Superior temporal gyrus (tissue), 1 donor: ENCODE results near the gene TMEM9.
A peak's percentile ranks its signal among the peaks of the same experiment; 100 is the strongest.
"Not testable (repeated sequence)": the region's sequence is repeated elsewhere in the genome, so short reads cannot be mapped to it uniquely, and the experiment has no call there.

Source experiments
- DNase-seq: peaks from one replicate; pipeline ENCODE4 v3.0.0-alpha.2; 2016; ENCODE audit errors: extremely low spot score

TMEM9 gene

GRCh38 chr1:201173736-201174135 lies 19.5 kb upstream of the TMEM9 start:
- no peak for DNase-seq

GRCh38 chr1:201172999-201173610 lies 18.8 kb upstream of the TMEM9 start:
- no peak for DNase-seq

- DNase-seq: no peak
Measured at GRCh38 chr1:201172326-201172725, 18.1 kb upstream of the TMEM9 start.

- peak; percentile 61 for DNase-seq
Measured at GRCh38 chr1:201171063-201172036, 17.1 kb upstream of the TMEM9 start.

GRCh38 chr1:201170533-201171062 lies 16.3 kb upstream of the TMEM9 start:
- peak; percentile 86 for DNase-seq

GRCh38 chr1:201169971-201170532 lies 15.8 kb upstream of the TMEM9 start:
- DNase-seq: peak; percentile 32

- no peak for DNase-seq
Measured at GRCh38 chr1:201169203-201169602, 14.9 kb upstream of the TMEM9 start.

- DNase-seq: no peak
Measured at GRCh38 chr1:201167041-201167991, 13.0 kb upstream of the TMEM9 start.

- no peak for DNase-seq
Measured at GRCh38 chr1:201164645-201165044, 10.4 kb upstream of the TMEM9 start.

- DNase-seq: no peak
Measured at GRCh38 chr1:201163707-201164106, 9.4 kb upstream of the TMEM9 start.

- DNase-seq: not testable (repeated sequence)
Measured at GRCh38 chr1:201163036-201163435, 8.8 kb upstream of the TMEM9 start.

- no peak for DNase-seq
Measured at GRCh38 chr1:201157949-201158348, 3.7 kb upstream of the TMEM9 start.

GRCh38 chr1:201156819-201157218 lies 2.5 kb upstream of the TMEM9 start:
- no peak for DNase-seq

- no peak for DNase-seq
Measured at GRCh38 chr1:201156346-201156745, 2.1 kb upstream of the TMEM9 start.

- no peak for DNase-seq
Measured at GRCh38 chr1:201155354-201155753, 1.1 kb upstream of the TMEM9 start.

GRCh38 chr1:201153474-201154388 lies 543 bp downstream of the TMEM9 start:
- DNase-seq: no peak

- DNase-seq: no peak
Measured at GRCh38 chr1:201149400-201149799, 4.9 kb downstream of the TMEM9 start.

GRCh38 chr1:201147396-201148015 lies 6.8 kb downstream of the TMEM9 start:
- DNase-seq: no peak

- no peak for DNase-seq
Measured at GRCh38 chr1:201146626-201147390, 7.5 kb downstream of the TMEM9 start.
